Caco-2 (cell line): Measurements from ENCODE around the gene MKLN1. TPM values are rescaled to one million over a fixed set of nuclear protein-coding genes. Genes with fewer than 3 reads are reported as not detected.

Experiments
- BruUV-seq: library from RNA; stranded (reverse); fragments of 400-500 nt; replicated peaks from 2 replicates; lab custom pipeline; 2021; lab: Mats Ljungman, UMichigan
- CTCF ChIA-PET: fragments of 300-600 bp; sonication (Branson Sonifier 250); formaldehyde crosslinking; loops from one replicate; lab custom pipeline; 2022; ENCODE audit warnings: antibody characterized with exemption; lab: Charles Lee
- POLR2A ChIA-PET: fragments of 300-600 bp; sonication (Branson Sonifier 250); formaldehyde crosslinking; loops from one replicate; lab custom pipeline; 2022; ENCODE audit warnings: antibody characterized with exemption; lab: Charles Lee
- DNase-seq, 2 experiments: peaks; one replicate each; pipeline versions ENCODE4 v3.0.0 to v3.0.0-alpha.2; 2020 to 2022
- H3K27me3 ChIP-seq: replicated peaks from 2 replicates; pipeline ENCODE4 v1.6.0; 2011; ENCODE audit warnings: low read length; ENCODE audit not compliant: control insufficient read depth, insufficient read depth
- H3K36me3 ChIP-seq: 2 replicates; pipeline ENCODE4 v1.5.1; 2011; ENCODE audit warnings: low read length; ENCODE audit not compliant: control insufficient read depth, insufficient read depth
- H3K4me1 ChIP-seq: fragments of 250-450 bp; sonication (Bioruptor Pico); 2 replicates; pipeline ENCODE4 v1.5.1; 2020; ENCODE audit warnings: mild to moderate bottlenecking
- H3K4me3 ChIP-seq: 2 replicates; pipeline ENCODE4 v1.5.1; 2011; ENCODE audit warnings: low read depth, mild to moderate bottlenecking, control low read depth, low read length
- H3K9me3 ChIP-seq: fragments of 250-450 bp; sonication (Bioruptor Pico); 2 replicates; pipeline ENCODE4 v1.5.1; 2020; ENCODE audit warnings: mild to moderate bottlenecking, moderate library complexity
- H3K27ac Mint-ChIP-seq: one replicate; pipeline ENCODE4 v1.8.0; 2022; ENCODE audit warnings: mixed read lengths; ENCODE audit not compliant: unreplicated experiment
- H3K27me3 Mint-ChIP-seq: one replicate; pipeline ENCODE4 v1.8.0; 2022; ENCODE audit warnings: mixed read lengths; ENCODE audit not compliant: insufficient read depth, unreplicated experiment
- H3K36me3 Mint-ChIP-seq: one replicate; pipeline ENCODE4 v1.8.0; 2022; ENCODE audit warnings: mild to moderate bottlenecking, mixed read lengths; ENCODE audit not compliant: insufficient read depth, unreplicated experiment
- H3K4me1 Mint-ChIP-seq: one replicate; pipeline ENCODE4 v1.8.0; 2022; ENCODE audit warnings: low read depth, mixed read lengths; ENCODE audit not compliant: unreplicated experiment
- H3K4me3 Mint-ChIP-seq: one replicate; pipeline ENCODE4 v1.8.0; 2022; ENCODE audit warnings: mild to moderate bottlenecking, moderate library complexity, mixed read lengths; ENCODE audit not compliant: unreplicated experiment
- H3K9me3 Mint-ChIP-seq: one replicate; pipeline ENCODE4 v1.8.0; 2022; ENCODE audit warnings: mixed read lengths; ENCODE audit not compliant: unreplicated experiment
- CTCF ChIP-seq, 2 experiments: fragments of 200-600 bp in 1 of 2; IDR thresholded peaks; 1 replicate in 1 of 2; 2 replicates in 1 of 2; pipeline versions ENCODE4 v1.5.1 to v1.8.0; 2011 to 2022; ENCODE audit warnings: antibody characterized with exemption in 1 of 2, control low read depth in 1 of 2, inconsistent platforms in 1 of 2, low read depth in 1 of 2, low read length in 1 of 2, mild to moderate bottlenecking in 1 of 2, moderate library complexity in 1 of 2; ENCODE audit not compliant: insufficient read depth in 1 of 2, severe bottlenecking in 1 of 2, unreplicated experiment in 1 of 2
- intact Hi-C: fragments of 100-400 bp; cut with micrococcal nuclease; formaldehyde crosslinking; loops from one replicate; pipeline ENCODE4 v1.10.0; 2022; ENCODE audit not compliant: unreplicated experiment
- total RNA-seq: library from RNA; stranded (reverse); gene quantifications from 2 replicates; pipeline ENCODE4 v1.2.3, GENCODE V29; 2022

MKLN1 gene
- total RNA-seq, 1 experiment from 2014 or later = 55.6 TPM

DNA sequence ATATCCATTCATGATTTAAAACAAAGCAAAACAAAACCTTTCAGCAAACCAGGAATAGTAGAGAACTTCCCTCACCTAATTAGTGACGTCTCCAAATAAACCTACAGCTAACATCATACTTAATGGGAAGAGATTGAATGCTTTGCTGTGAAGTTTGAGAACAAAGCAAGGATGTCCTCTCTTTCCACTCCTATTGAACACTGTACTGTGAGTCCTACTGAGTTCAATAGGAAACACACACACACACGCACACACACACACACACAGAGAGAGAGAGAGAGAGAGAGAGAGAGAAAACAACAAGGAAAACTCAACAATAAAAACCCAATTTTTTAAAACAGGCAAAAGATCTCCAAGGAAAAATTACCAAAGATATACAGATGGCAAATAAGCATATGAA is 196.4 kb downstream of the MKLN1 start:
- Histone ChIP-seq H3K36me3 (no peaks in the 10 kb centered on the region), H3K4me3 (no peak overlapping the region), H3K27me3 (no peaks in the 10 kb centered on the region), H3K9me3 (no peaks in the 10 kb centered on the region), H3K4me1 (peaks cover 20% of the 10 kb centered on the region)
- Mint-ChIP-seq H3K27ac (no peak overlapping the region), H3K9me3 (no peaks in the 10 kb centered on the region), H3K36me3 (peaks cover 63% of the 10 kb centered on the region), H3K4me3 (no peak overlapping the region), H3K27me3 (no peaks in the 10 kb centered on the region), H3K4me1 (peaks cover 29% of the 10 kb centered on the region)
- intact Hi-C loops = no loop called here
- CTCF ChIA-PET = no interaction called here
- POLR2A ChIA-PET = no interaction called here
- BruUV-seq = no TSS peak
- no peak for TF ChIP-seq CTCF (IDR thresholded peaks at IDR 0.05; ENCODE audit: insufficient read depth in 1 of 2, low read depth in 1 of 2, low read length in 1 of 2, severe bottlenecking in 1 of 2, unreplicated experiment in 1 of 2)
- DNase-seq = no peak

DNA sequence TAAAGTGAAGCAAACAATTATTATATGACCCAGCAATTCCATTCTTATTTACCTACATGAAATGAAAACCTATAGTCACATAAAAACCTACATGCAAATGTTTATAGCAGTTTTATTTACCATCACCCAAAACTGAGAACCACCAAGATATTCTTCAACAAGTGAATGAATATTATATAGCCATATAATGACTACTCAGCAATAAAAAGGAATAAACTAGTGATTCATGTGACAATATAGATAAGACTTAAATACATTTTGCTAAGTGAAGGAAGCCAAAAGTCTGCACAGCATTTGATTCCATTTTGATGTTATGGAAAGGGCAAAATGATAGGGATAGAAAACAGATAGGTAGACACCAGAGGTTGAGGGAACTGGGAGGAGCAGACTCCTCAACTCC is 197.0 kb downstream of the MKLN1 start:
- Mint-ChIP-seq H3K9me3 (no peaks in the 10 kb centered on the region), H3K27ac (no peak overlapping the region), H3K4me1 (peaks cover 29% of the 10 kb centered on the region), H3K4me3 (no peak overlapping the region), H3K27me3 (no peaks in the 10 kb centered on the region), H3K36me3 (peaks cover 61% of the 10 kb centered on the region)
- ChIA-PET CTCF (no interaction called here), POLR2A (no interaction called here)
- intact Hi-C loops = no loop called here
- DNase-seq = no peak
- Histone ChIP-seq H3K4me1 (peaks cover 20% of the 10 kb centered on the region), H3K27me3 (no peaks in the 10 kb centered on the region), H3K4me3 (no peak overlapping the region), H3K36me3 (no peaks in the 10 kb centered on the region), H3K9me3 (no peaks in the 10 kb centered on the region)
- no peak for TF ChIP-seq CTCF (IDR thresholded peaks at IDR 0.05; ENCODE audit: insufficient read depth in 1 of 2, low read depth in 1 of 2, low read length in 1 of 2, severe bottlenecking in 1 of 2, unreplicated experiment in 1 of 2)
- BruUV-seq = no TSS peak

- no peaks in the 10 kb centered on the region for H3K36me3 ChIP-seq
- H3K4me3 Mint-ChIP-seq = no peak overlapping the region
- H3K36me3 Mint-ChIP-seq = peaks cover 60% of the 10 kb centered on the region
- H3K27ac Mint-ChIP-seq = no peak overlapping the region
- no peak for TF ChIP-seq CTCF (IDR thresholded peaks at IDR 0.05; ENCODE audit: insufficient read depth in 1 of 2, low read depth in 1 of 2, low read length in 1 of 2, severe bottlenecking in 1 of 2, unreplicated experiment in 1 of 2)
- no TSS peak for BruUV-seq
- no peaks in the 10 kb centered on the region for H3K27me3 Mint-ChIP-seq
- CTCF ChIA-PET = interaction anchor here (0.6 kb wide), 1 partner anchor 162 kb away, joined by 5 read pairs; no protein-coding TSS in a partner anchor
- no peaks in the 10 kb centered on the region for H3K9me3 Mint-ChIP-seq
- intact Hi-C loops = no loop called here
- H3K4me3 ChIP-seq = no peak overlapping the region
- no peaks in the 10 kb centered on the region for H3K27me3 ChIP-seq
- DNase-seq = no peak
- H3K9me3 ChIP-seq = no peaks in the 10 kb centered on the region
- peaks cover 20% of the 10 kb centered on the region for H3K4me1 ChIP-seq
- POLR2A ChIA-PET = no interaction called here
- H3K4me1 Mint-ChIP-seq = peaks cover 29% of the 10 kb centered on the region
Measured at GRCh38 chr7:131525820-131526219, 198.1 kb downstream of the MKLN1 start.
